IMR-90 (cell line): ENCODE results near the gene TMEM168. TPM values are rescaled to one million over a fixed set of nuclear protein-coding genes. Genes with fewer than 3 reads are reported as not detected.
"Not testable (repeated sequence)": the region's sequence is repeated elsewhere in the genome, so short reads cannot be mapped to it uniquely, and the experiment has no call there.

ENCODE experiments used
- ATAC-seq: fragments of 200-7000 bp; cut with Tn5 transposase; 2 replicates; pipeline ENCODE4 v1.9.1; 2020; ENCODE audit warnings: low read depth, mild to moderate bottlenecking, moderate library complexity
- BruUV-seq: library from RNA; stranded (reverse); fragments of 400-500 nt; replicated peaks from 2 replicates; lab custom pipeline; 2021; lab: Mats Ljungman, UMichigan
- CTCF ChIA-PET: fragments of 300-600 bp; formaldehyde crosslinking; extraction: SDS; loops from one replicate; lab custom pipeline; 2021; ENCODE audit warnings: antibody characterized with exemption; lab: Yijun Ruan, JAX
- POLR2A ChIA-PET: fragments of 300-600 bp; sonication (Branson Sonifier 250); formaldehyde crosslinking; loops from one replicate; lab custom pipeline; 2022; ENCODE audit warnings: antibody characterized with exemption; ENCODE audit not compliant: unreplicated experiment; lab: Charles Lee
- DNase-seq: peaks from one replicate; pipeline ENCODE4 v3.0.0; 2013
- H2AFZ ChIP-seq: replicated peaks from 2 replicates; pipeline ENCODE3; 2013; ENCODE audit warnings: low read length, mild to moderate bottlenecking; ENCODE audit not compliant: poor library complexity
- H2AK5ac ChIP-seq: 2 replicates; pipeline ENCODE4 v1.6.1; 2013; ENCODE audit warnings: low read depth, low read length, inconsistent platforms
- H2AK9ac ChIP-seq: replicated peaks from 2 replicates; pipeline ENCODE3; 2013; ENCODE audit warnings: mild to moderate bottlenecking, low read depth, low read length, moderate library complexity; ENCODE audit not compliant: poor library complexity
- H2BK120ac ChIP-seq: 2 replicates; pipeline ENCODE4 v1.6.1; 2013; ENCODE audit warnings: low read depth, low read length, inconsistent platforms
- H2BK15ac ChIP-seq: 3 replicates; pipeline ENCODE4 v1.6.1; 2013; ENCODE audit warnings: low read depth, low read length, inconsistent platforms
- H2BK20ac ChIP-seq: 2 replicates; pipeline ENCODE4 v1.6.1; 2013; ENCODE audit warnings: low read depth, mild to moderate bottlenecking, inconsistent platforms, low read length, moderate library complexity
- H2BK5ac ChIP-seq: 2 replicates; pipeline ENCODE4 v1.6.1; 2013; ENCODE audit warnings: mild to moderate bottlenecking, low read depth, low read length, inconsistent platforms; ENCODE audit not compliant: poor library complexity, severe bottlenecking
- H3K14ac ChIP-seq: replicated peaks from 2 replicates; pipeline ENCODE4 v1.6.1; 2013; ENCODE audit warnings: low read depth, low read length, inconsistent platforms
- H3K18ac ChIP-seq: 2 replicates; pipeline ENCODE4 v1.6.1; 2013; ENCODE audit warnings: low read depth, low read length, control low read depth
- H3K23ac ChIP-seq: 2 replicates; pipeline ENCODE4 v1.6.1; 2013; ENCODE audit warnings: low read depth, low read length, inconsistent platforms
- H3K27ac ChIP-seq: 2 replicates; pipeline ENCODE4 v1.5.1; 2013; ENCODE audit warnings: mild to moderate bottlenecking, control low read depth, low read length; ENCODE audit not compliant: insufficient read depth
- H3K27me3 ChIP-seq: 2 replicates; pipeline ENCODE4 v1.6.1; 2013; ENCODE audit warnings: low read length; ENCODE audit not compliant: control insufficient read depth, insufficient read depth
- H3K36me3 ChIP-seq: 2 replicates; pipeline ENCODE4 v1.6.1; 2013; ENCODE audit warnings: low read length, mixed read lengths; ENCODE audit not compliant: control insufficient read depth, insufficient read depth
- H3K4ac ChIP-seq: 2 replicates; pipeline ENCODE4 v1.6.1; 2013; ENCODE audit warnings: low read depth, low read length, inconsistent platforms
- H3K4me1 ChIP-seq: 2 replicates; pipeline ENCODE4 v1.6.1; 2013; ENCODE audit warnings: low read length, mixed read lengths; ENCODE audit not compliant: control insufficient read depth, insufficient read depth
- H3K4me2 ChIP-seq: 2 replicates; pipeline ENCODE4 v1.6.1; 2013; ENCODE audit warnings: low read depth, mild to moderate bottlenecking, control low read depth, low read length, moderate library complexity
- H3K4me3 ChIP-seq: 2 replicates; pipeline ENCODE4 v1.5.1; 2013; ENCODE audit warnings: low read depth, mild to moderate bottlenecking, control low read depth, low read length, moderate library complexity; ENCODE audit not compliant: insufficient read depth
- H3K56ac ChIP-seq: 2 replicates; pipeline ENCODE4 v1.6.1; 2013; ENCODE audit warnings: low read length, inconsistent platforms; ENCODE audit not compliant: insufficient read depth; ENCODE audit errors: extremely low read depth
- H3K79me1 ChIP-seq, 2 experiments: 2 replicates each; pipeline ENCODE4 v1.6.1; 2013; ENCODE audit warnings: low read length in 2 of 2, inconsistent platforms in 1 of 2, low read depth in 1 of 2
- H3K9ac ChIP-seq: 2 replicates; pipeline ENCODE4 v1.6.1; 2013; ENCODE audit warnings: low read depth, low read length, control low read depth
- H3K9me1 ChIP-seq: 2 replicates; pipeline ENCODE4 v1.6.1; 2013; ENCODE audit warnings: low read length, inconsistent platforms; ENCODE audit not compliant: insufficient read depth
- H3K9me3 ChIP-seq: 2 replicates; pipeline ENCODE4 v1.6.1; 2013; ENCODE audit warnings: low read length; ENCODE audit not compliant: control insufficient read depth, insufficient read depth
- H4K20me1 ChIP-seq: 2 replicates; pipeline ENCODE4 v1.6.1; 2013; ENCODE audit warnings: low read length, inconsistent platforms; ENCODE audit not compliant: insufficient read depth
- H4K5ac ChIP-seq: 2 replicates; pipeline ENCODE4 v1.6.1; 2013; ENCODE audit warnings: mild to moderate bottlenecking, low read depth, low read length, control low read depth
- H4K8ac ChIP-seq, 2 experiments: 2 replicates each; pipeline ENCODE4 v1.6.1; 2013; ENCODE audit warnings: low read depth in 2 of 2, low read length in 2 of 2, control low read depth in 1 of 2, inconsistent platforms in 1 of 2
- H4K91ac ChIP-seq: 2 replicates; pipeline ENCODE4 v1.6.1; 2013; ENCODE audit warnings: low read depth, low read length, inconsistent platforms; ENCODE audit not compliant: insufficient read depth
- BHLHE40 ChIP-seq: fragments of 150-350 bp; IDR thresholded peaks from 2 replicates; pipeline ENCODE4 v1.6.1; 2016; ENCODE audit warnings: mild to moderate bottlenecking, low read depth, low read length
- CEBPB ChIP-seq: IDR thresholded peaks from 2 replicates; pipeline ENCODE4 v1.6.1; 2012; ENCODE audit warnings: low read depth, low read length, improper control_type of control experiment
- CHD1 ChIP-seq: IDR thresholded peaks from 2 replicates; pipeline ENCODE4 v1.6.1; 2012; ENCODE audit warnings: low read depth, low read length, improper control_type of control experiment
- MXI1 ChIP-seq: IDR thresholded peaks from 2 replicates; pipeline ENCODE4 v1.6.1; 2012; ENCODE audit warnings: low read depth, mild to moderate bottlenecking, low read length, moderate library complexity, borderline replicate concordance
- NFE2L2 ChIP-seq: fragments of 150-350 bp; IDR thresholded peaks from 2 replicates; pipeline ENCODE4 v1.6.1; 2016; ENCODE audit warnings: low read depth, mild to moderate bottlenecking, low read length
- RAD21 ChIP-seq: IDR thresholded peaks from 2 replicates; pipeline ENCODE4 v1.6.1; 2012; ENCODE audit warnings: low read length, improper control_type of control experiment
- WGBS, 2 experiments: methylation state at CpG; one replicate each; pipeline versions ENCODE4 v1.1.5 to v1.1.7; 2013; ENCODE audit warnings: missing lambda C conversion rate in 2 of 2; ENCODE audit not compliant: insufficient read length in 1 of 2; ENCODE audit errors: extremely low coverage in 2 of 2; 5-methylcytosine and 5-hydroxymethylcytosine counted together
- dilution Hi-C: fragments of 300-500 bp; cut with HindIII; formaldehyde crosslinking; loops from one replicate; pipeline ENCODE4 v1.14.3; 2018; ENCODE audit warnings: low sequenced_read_pairs; ENCODE audit not compliant: unreplicated experiment
- in situ Hi-C: fragments of 300-500 bp; cut with MboI; formaldehyde crosslinking; loops from 3 replicates; pipeline ENCODE4 v1.14.3; 2019; ENCODE audit warnings: low sequenced_read_pairs, inconsistent platforms, mixed read lengths
- intact Hi-C: fragments of 100-400 bp; cut with micrococcal nuclease; formaldehyde crosslinking; loops from 2 replicates; pipeline ENCODE4 v1.10.0; 2022
- polyA plus RNA-seq, 3 experiments: library from polyadenylated mRNA; depleted of rRNA; stranded (reverse); fragments of >200 nt; gene quantifications; 2 replicates each; pipeline ENCODE4 v1.2.3, GENCODE V29; 2012; ENCODE audit warnings: low replicate concordance in 1 of 3
- total RNA-seq: library from RNA; depleted of rRNA; stranded (reverse); fragments of >200 nt; gene quantifications from 2 replicates; pipeline ENCODE4 v1.2.3, GENCODE V29; 2012
- TF ChIP-seq, protein P1 (sequence below): fragments of 150-350 bp; IDR thresholded peaks from 2 replicates; pipeline ENCODE4 v1.6.1; 2017; ENCODE audit warnings: mild to moderate bottlenecking, antibody characterized with exemption, low read length, low read depth

TMEM168 gene
- total and polyA plus RNA-seq, 2 of the 4 experiments (the other 2 are of a cell fraction), result 17.7 to 22.9 TPM

DNA sequence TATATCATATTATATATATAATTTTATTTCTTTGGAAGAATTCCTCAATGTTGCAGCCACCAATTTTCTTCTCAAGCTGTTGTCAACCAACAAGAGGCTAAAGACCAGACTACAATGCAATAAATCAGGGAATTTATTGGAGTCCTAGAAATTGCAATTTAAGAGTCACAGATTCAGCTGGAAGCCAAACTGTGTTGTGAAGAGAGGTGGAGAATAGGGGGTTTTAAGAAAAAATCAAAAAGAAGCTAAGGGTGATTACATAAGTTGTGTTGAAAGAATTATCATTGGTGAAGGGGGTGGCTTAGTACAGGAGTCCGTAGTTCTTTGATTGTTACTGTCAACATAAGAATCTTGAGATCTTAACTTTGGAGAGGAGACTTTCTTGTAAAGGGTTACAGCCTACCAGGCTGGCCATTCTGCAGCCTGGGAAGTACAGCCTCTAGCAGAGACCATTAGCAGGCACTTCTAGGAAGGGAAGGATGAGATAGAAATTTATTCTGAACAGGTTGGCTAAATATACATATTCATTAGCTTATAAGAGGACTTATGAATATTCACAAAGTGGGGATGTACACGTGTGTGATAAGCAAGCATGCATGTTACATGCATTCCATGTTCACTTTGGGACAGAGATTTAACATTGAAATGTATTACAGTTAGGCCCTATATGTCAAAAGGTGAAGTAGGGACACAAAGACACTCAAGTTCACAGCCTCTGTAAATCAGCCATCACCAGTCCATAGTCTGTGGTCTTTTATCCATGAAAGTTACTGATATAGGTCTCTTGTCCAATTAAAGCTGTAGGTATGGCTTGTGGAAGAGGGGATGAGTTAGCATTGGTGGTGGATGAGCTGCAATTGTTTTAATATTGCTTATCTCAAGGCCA, 8.3 kb upstream of the TMEM168 start:
- Histone ChIP-seq H4K5ac (no peak overlapping the region), H3K4me1 (no peaks in the 10 kb centered on the region; the same call in 1 of the 2 replicates), H4K20me1 (no peaks in the 10 kb centered on the region), H3K14ac (no peak overlapping the region), H3K4me2 (no peak overlapping the region), H4K8ac (no peak overlapping the region), H4K91ac (no peak overlapping the region), H3K27me3 (no peaks in the 10 kb centered on the region), H2BK5ac (no peak overlapping the region), H2AFZ (no peak overlapping the region), H3K79me1 (no peaks in the 10 kb centered on the region), H2BK20ac (no peak overlapping the region), H3K36me3 (no peaks in the 10 kb centered on the region), H3K4ac (no peak overlapping the region), H3K9me1 (no peaks in the 10 kb centered on the region), H2BK120ac (no peak overlapping the region), H3K18ac (no peak overlapping the region), H2AK9ac (no peak overlapping the region), H3K23ac (no peak overlapping the region), H2AK5ac (no peak overlapping the region), H3K9ac (no peak overlapping the region), H3K9me3 (no peaks in the 10 kb centered on the region), H3K56ac (no peak overlapping the region), H3K27ac (no peak overlapping the region), H2BK15ac (no peak overlapping the region), H3K4me3 (no peak overlapping the region)
- TF ChIP-seq CHD1 (no peak), RAD21 (no peak), NFE2L2 (no peak), BHLHE40 (no peak), MXI1 (no peak), CEBPB (no peak)
- TF ChIP-seq, protein P1, sequence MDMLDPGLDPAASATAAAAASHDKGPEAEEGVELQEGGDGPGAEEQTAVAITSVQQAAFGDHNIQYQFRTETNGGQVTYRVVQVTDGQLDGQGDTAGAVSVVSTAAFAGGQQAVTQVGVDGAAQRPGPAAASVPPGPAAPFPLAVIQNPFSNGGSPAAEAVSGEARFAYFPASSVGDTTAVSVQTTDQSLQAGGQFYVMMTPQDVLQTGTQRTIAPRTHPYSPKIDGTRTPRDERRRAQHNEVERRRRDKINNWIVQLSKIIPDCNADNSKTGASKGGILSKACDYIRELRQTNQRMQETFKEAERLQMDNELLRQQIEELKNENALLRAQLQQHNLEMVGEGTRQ, result no peak
- WGBS, 2 experiments, result 67% methylated on average over 1 of the region's 2 CpGs; no CpG with 5 or more reads in 1 of the 2 experiments
- no peak for DNase-seq
- no TSS peak for BruUV-seq
- dilution Hi-C loops (no loop called here), intact Hi-C loops (no loop called here), in situ Hi-C loops (no loop called here)
- CTCF ChIA-PET, result no interaction called here
- ATAC-seq, result no peak
- POLR2A ChIA-PET, result no interaction called here

DNA sequence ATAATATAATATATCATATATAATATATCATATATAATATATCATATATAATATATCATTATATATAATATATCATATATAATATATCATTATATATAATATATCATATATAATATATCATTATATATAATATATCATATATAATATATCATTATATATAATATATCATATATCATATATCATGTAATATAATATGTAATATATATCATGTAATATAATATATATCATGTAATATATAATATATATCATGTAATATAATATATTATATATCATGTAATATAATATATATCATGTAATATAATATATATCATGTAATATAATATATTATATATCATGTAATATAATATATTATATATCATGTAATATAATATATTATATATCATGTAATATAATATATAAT, 6.4 kb upstream of the TMEM168 start:
- in situ Hi-C loops, H3K9me3 ChIP-seq, ATAC-seq: not testable (repeated sequence)

More for the DNA sequence above, 6.4 kb upstream of the TMEM168 start:
- dilution Hi-C loops, H3K56ac ChIP-seq, POLR2A ChIA-PET, H3K4me1 ChIP-seq, H4K20me1 ChIP-seq, H2BK15ac ChIP-seq, H3K4me2 ChIP-seq, H2BK20ac ChIP-seq, H3K4ac ChIP-seq, H3K27me3 ChIP-seq, H3K27ac ChIP-seq, H4K8ac ChIP-seq, H2AK5ac ChIP-seq, H2AFZ ChIP-seq, H3K36me3 ChIP-seq, H3K4me3 ChIP-seq, BruUV-seq, DNase-seq, H4K91ac ChIP-seq, H3K14ac ChIP-seq, H4K5ac ChIP-seq, H2BK120ac ChIP-seq, H3K9me1 ChIP-seq, H2BK5ac ChIP-seq, CTCF ChIA-PET, H3K9ac ChIP-seq, H2AK9ac ChIP-seq, H3K23ac ChIP-seq, H3K79me1 ChIP-seq, intact Hi-C loops, H3K18ac ChIP-seq: not testable (repeated sequence)
